CD4-positive, alpha-beta memory T cell (primary cell): ENCODE results near the gene PLD5. TPM values are rescaled to one million over a fixed set of nuclear protein-coding genes. Genes with fewer than 3 reads are reported as not detected.
"Not testable (repeated sequence)": the region's sequence is repeated elsewhere in the genome, so short reads cannot be mapped to it uniquely, and the experiment has no call there.

Experiments
- CTCF ChIA-PET: fragments of 350-600 bp; sonication (Branson Sonifier 250); formaldehyde crosslinking; loops from one replicate; lab custom pipeline; 2021; ENCODE audit warnings: inconsistent platforms; ENCODE audit not compliant: partially characterized antibody; lab: Charles Lee
- POLR2A ChIA-PET: fragments of 350-600 bp; sonication (Branson Sonifier 250); formaldehyde crosslinking; loops from one replicate; lab custom pipeline; 2021; ENCODE audit not compliant: partially characterized antibody; lab: Charles Lee
- DNase-seq, 5 donors: peaks; one replicate each; pipeline versions ENCODE4 v3.0.0 to v3.0.0-alpha.2; 2020 to 2022; ENCODE audit warnings: mixed read lengths in 1 of 5
- H3K27ac ChIP-seq: one replicate; pipeline ENCODE4 v1.7.0; 2013; ENCODE audit warnings: low read depth, low read length
- H3K27me3 ChIP-seq: 2 replicates; pipeline ENCODE4 v1.7.0; 2013; ENCODE audit warnings: mild to moderate bottlenecking, low read length, moderate library complexity; ENCODE audit not compliant: insufficient read depth
- H3K36me3 ChIP-seq: 2 replicates; pipeline ENCODE4 v1.7.0; 2013; ENCODE audit warnings: mild to moderate bottlenecking, low read length, moderate library complexity; ENCODE audit not compliant: insufficient read depth
- H3K4me1 ChIP-seq: 2 replicates; pipeline ENCODE4 v1.7.0; 2013; ENCODE audit warnings: mild to moderate bottlenecking, low read length, moderate library complexity; ENCODE audit not compliant: insufficient read depth
- H3K4me3 ChIP-seq, 2 donors: one replicate each; pipeline ENCODE4 v1.7.0; 2013; ENCODE audit warnings: low read length in 2 of 2, mild to moderate bottlenecking in 1 of 2
- H3K9me3 ChIP-seq, 2 donors: one replicate each; pipeline ENCODE4 v1.7.0; 2013; ENCODE audit warnings: low read length in 2 of 2, control low read depth in 1 of 2; ENCODE audit not compliant: control insufficient read depth in 1 of 2
- H3K27ac Mint-ChIP-seq, 7 donors: one replicate each; pipeline ENCODE4 v1.8.0; 2020 to 2021; ENCODE audit warnings: mixed read lengths in 7 of 7, mild to moderate bottlenecking in 6 of 7, inconsistent platforms in 3 of 7, moderate library complexity in 3 of 7
- H3K27me3 Mint-ChIP-seq, 2 donors: one replicate each; pipeline ENCODE4 v1.8.0; 2020 to 2021; ENCODE audit warnings: mixed read lengths in 2 of 2
- H3K36me3 Mint-ChIP-seq, 2 donors: one replicate each; pipeline ENCODE4 v1.8.0; 2020 to 2021; ENCODE audit warnings: mixed read lengths in 2 of 2, inconsistent platforms in 1 of 2, mild to moderate bottlenecking in 1 of 2
- H3K4me1 Mint-ChIP-seq, 4 donors: one replicate each; pipeline ENCODE4 v1.8.0; 2020 to 2021; ENCODE audit warnings: mixed read lengths in 4 of 4, mild to moderate bottlenecking in 1 of 4
- H3K4me3 Mint-ChIP-seq, 8 donors: one replicate each; pipeline ENCODE4 v1.8.0; 2020 to 2021; ENCODE audit warnings: mixed read lengths in 8 of 8, mild to moderate bottlenecking in 7 of 8, moderate library complexity in 6 of 8, inconsistent platforms in 3 of 8
- H3K9me3 Mint-ChIP-seq, 8 donors: one replicate each; pipeline ENCODE4 v1.8.0; 2020 to 2021; ENCODE audit warnings: mixed read lengths in 8 of 8, mild to moderate bottlenecking in 5 of 8, inconsistent platforms in 3 of 8, moderate library complexity in 1 of 8
- intact Hi-C: fragments of 100-400 bp; cut with micrococcal nuclease; formaldehyde crosslinking; loops from one replicate; pipeline ENCODE4 v1.15.1; 2023
- polyA plus RNA-seq, 2 donors: library from polyadenylated mRNA; unstranded; fragments of 300-500 nt; fragmentation: Illumina TruSeq; gene quantifications; one replicate each; pipeline ENCODE4 v1.2.3, GENCODE V29; 2021
- total RNA-seq, 2 experiments: library from RNA; stranded (reverse); gene quantifications; one replicate each; pipeline ENCODE4 v1.2.3, GENCODE V29; 2021

The PLD5 gene
- total and polyA plus RNA-seq, 4 experiments from 2014 or later, result not detected

DNA sequence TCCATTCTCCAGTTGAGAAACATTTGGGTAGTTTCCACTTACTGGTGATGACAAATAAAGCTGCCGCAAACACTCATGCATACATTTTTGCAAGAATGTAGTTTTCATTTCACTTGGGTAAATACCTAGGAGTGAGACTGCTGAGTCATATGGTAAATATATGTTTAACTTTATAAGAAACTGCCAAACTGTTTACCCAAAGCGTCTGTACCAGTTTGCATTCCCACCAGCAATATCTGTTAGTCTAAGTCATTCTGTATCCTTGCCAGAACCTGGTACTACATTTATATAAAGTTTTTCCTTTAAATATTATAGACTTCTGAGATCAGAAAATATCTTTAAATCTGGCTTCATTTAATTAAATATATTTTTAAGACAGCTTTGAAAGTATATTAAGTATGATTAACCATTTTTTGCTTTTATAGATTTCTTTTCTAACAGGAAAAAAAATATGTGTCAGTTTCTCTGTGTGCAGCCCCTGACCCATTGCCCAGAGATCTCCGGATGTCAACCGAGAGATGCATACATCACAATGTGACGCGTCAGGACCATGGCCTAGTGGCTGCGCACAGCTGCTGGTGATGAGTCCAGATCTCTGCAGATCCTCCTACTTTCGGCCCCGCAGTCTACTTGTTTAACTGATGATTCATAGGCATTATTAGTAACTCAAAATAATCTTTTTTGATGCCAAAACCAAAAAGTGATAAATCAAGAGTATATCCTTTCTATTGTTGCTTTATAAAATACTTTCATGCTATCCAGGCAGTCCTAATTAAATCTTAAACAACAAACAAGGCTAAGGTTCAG, 298.5 kb downstream of the PLD5 start:
- Histone ChIP-seq H3K9me3 (no peaks in the 10 kb centered on the region), H3K36me3 (no peaks in the 10 kb centered on the region), H3K4me1 (no peaks in the 10 kb centered on the region), H3K27ac (no peak overlapping the region), H3K4me3 (no peak overlapping the region), H3K27me3 (no peaks in the 10 kb centered on the region)
- peaks cover 0 to 3% of the 10 kb centered on the region in 2 donors for H3K27me3 Mint-ChIP-seq
- intact Hi-C loops, result no loop called here
- H3K36me3 Mint-ChIP-seq, result no peaks in the 10 kb centered on the region
- POLR2A ChIA-PET, result no interaction called here
- H3K27ac Mint-ChIP-seq, result no peak overlapping the region
- peaks cover 0 to 3% (median 0%) of the 10 kb centered on the region in 8 donors for H3K9me3 Mint-ChIP-seq
- no peak for DNase-seq
- no peak overlapping the region for H3K4me3 Mint-ChIP-seq
- no peaks in the 10 kb centered on the region for H3K4me1 Mint-ChIP-seq
- CTCF ChIA-PET, result no interaction called here

DNA sequence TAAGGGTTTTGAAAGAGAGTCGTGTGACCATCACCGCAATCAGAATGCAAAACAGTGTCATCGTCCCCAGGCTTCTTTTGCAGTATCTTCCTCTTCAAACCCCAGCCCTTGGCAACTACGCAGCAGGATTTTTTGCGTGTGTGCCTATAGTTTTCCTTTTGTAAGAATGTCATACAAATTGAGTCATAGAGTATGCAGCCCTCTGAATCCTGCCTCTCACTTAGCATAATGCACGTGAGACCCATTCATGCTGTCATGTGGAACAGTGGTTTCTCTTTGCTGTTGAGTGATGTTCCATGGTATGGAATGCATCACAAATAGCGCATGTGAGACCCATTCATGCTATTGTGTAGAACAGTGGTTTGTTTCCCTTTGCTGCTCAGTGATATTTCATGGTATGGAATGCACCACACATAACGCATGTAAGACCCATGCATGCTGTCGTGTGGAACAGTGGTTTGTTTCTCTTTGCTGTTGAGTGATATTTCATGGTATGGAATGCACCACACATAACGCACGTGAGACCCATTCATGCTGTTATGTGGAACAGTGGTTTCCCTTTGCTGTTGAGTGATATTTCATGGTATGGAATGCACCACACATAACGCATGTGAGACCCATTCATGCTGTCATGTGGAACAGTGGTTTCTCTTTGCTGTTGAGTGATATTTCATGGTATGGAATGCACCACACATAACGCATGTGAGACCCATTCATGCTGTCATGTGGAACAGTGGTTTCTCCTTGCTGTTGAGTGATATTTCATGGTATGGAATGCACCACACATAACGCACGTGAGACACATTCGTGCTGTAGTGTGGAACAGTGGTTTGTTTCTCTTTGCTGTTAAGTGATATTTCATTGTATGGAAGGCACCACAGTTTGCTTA, 299.4 kb downstream of the PLD5 start:
- H3K36me3 ChIP-seq, CTCF ChIA-PET, DNase-seq, H3K4me1 Mint-ChIP-seq, H3K4me1 ChIP-seq, H3K27me3 Mint-ChIP-seq, H3K4me3 ChIP-seq, H3K27ac Mint-ChIP-seq, H3K4me3 Mint-ChIP-seq, H3K27me3 ChIP-seq, H3K27ac ChIP-seq, intact Hi-C loops, H3K9me3 ChIP-seq, H3K36me3 Mint-ChIP-seq, H3K9me3 Mint-ChIP-seq, POLR2A ChIA-PET: not testable (repeated sequence)

DNA sequence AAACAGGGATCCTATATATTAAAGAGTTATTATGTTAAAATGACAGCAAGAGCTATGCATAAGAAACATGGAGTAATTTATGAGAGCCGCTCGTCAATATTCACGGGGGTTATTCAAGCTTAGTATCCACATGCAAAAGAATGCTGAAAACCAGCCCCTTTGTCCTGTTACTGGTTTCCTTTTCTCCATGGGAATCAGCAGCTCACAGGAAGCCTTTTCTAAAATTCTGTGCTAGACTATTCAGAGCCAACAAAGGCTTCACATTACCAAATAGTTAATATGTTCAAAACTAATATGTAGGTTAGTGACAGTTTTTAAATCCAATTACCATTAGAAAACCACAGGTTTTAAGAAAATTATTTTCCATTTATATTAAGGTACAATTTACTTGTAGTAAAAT, 300.0 kb downstream of the PLD5 start:
- intact Hi-C loops, result no loop called here
- peaks cover 0 to 3% of the 10 kb centered on the region in 2 donors for H3K27me3 Mint-ChIP-seq
- no peak for DNase-seq
- no peak overlapping the region for H3K27ac Mint-ChIP-seq
- no peaks in the 10 kb centered on the region for H3K4me1 Mint-ChIP-seq
- no peak overlapping the region for H3K4me3 Mint-ChIP-seq
- peaks cover 0 to 3% (median 0%) of the 10 kb centered on the region in 8 donors for H3K9me3 Mint-ChIP-seq
- no peaks in the 10 kb centered on the region for H3K36me3 Mint-ChIP-seq
- no peaks in the 10 kb centered on the region for H3K4me1 ChIP-seq
- H3K4me3 ChIP-seq, result no peak overlapping the region
- H3K9me3 ChIP-seq, result no peaks in the 10 kb centered on the region
- CTCF ChIA-PET, result no interaction called here
- H3K27me3 ChIP-seq, result no peaks in the 10 kb centered on the region
- H3K36me3 ChIP-seq, result no peaks in the 10 kb centered on the region
- POLR2A ChIA-PET, result no interaction called here
- no peak overlapping the region for H3K27ac ChIP-seq

DNA sequence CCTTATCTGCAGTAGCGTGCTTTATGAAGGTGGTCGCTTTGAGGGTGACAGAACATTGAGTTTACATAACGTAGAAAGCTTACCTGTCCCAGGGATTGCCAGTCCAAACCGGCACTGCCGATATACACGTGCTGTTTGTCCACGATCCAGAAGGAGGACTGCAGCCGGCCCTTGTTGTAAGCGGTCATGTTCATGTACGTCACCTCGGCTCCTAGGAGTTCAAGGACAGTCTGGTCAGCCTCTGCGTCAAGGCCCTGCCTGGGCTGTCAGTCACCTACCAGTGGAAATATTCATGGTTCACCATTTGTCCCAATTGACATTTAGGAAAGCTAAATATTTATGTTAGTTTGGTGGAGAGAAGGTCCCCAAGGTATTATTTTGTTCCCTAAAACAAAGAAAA, 304.6 kb downstream of the PLD5 start:
- H3K9me3 Mint-ChIP-seq, result peaks cover 0 to 14% (median 8%) of the 10 kb centered on the region in 8 donors
- no peak overlapping the region for H3K4me3 Mint-ChIP-seq
- Histone ChIP-seq H3K27ac (no peak overlapping the region), H3K4me1 (no peaks in the 10 kb centered on the region), H3K4me3 (no peak overlapping the region), H3K36me3 (no peaks in the 10 kb centered on the region), H3K9me3 (no peaks in the 10 kb centered on the region), H3K27me3 (no peaks in the 10 kb centered on the region)
- POLR2A ChIA-PET, result no interaction called here
- intact Hi-C loops, result no loop called here
- CTCF ChIA-PET, result no interaction called here
- peaks cover 0 to 3% of the 10 kb centered on the region in 2 donors for H3K27me3 Mint-ChIP-seq
- H3K36me3 Mint-ChIP-seq, result no peaks in the 10 kb centered on the region
- no peaks in the 10 kb centered on the region for H3K4me1 Mint-ChIP-seq
- DNase-seq, result no peak
- no peak overlapping the region for H3K27ac Mint-ChIP-seq

DNA sequence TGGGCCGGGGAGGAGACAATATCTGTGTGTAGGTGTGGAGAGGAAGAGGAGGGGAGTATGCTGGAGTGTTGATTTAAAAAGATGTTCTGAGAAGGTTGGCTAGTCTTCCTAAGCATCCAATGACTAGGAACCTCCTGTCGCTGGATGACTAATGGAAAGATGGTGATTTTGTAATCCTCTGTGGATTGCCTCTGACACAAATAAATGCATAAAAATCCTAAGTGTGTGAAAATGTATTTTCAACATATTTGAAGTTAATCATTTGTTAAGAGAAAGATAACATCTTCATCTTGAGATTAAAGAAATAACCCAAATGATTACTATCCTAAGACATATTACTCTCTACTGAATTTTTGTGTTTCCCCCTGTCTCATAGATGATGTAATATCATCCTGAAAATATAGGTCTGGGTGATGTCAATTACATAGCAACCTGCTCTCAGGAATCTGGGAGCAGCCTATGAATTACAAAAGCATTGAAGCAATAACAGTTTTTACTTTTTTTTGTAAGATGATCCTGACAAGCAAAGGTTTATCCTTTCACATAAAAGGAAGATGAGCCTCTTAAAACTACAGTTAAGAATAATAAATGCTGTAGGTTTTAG, 305.1 kb downstream of the PLD5 start:
- Histone ChIP-seq H3K36me3 (no peaks in the 10 kb centered on the region), H3K27ac (no peak overlapping the region), H3K9me3 (no peaks in the 10 kb centered on the region), H3K4me1 (no peaks in the 10 kb centered on the region), H3K4me3 (no peak overlapping the region), H3K27me3 (no peaks in the 10 kb centered on the region)
- Mint-ChIP-seq H3K27me3 (peaks cover 0 to 3% of the 10 kb centered on the region in 2 donors), H3K4me3 (no peak overlapping the region), H3K4me1 (no peaks in the 10 kb centered on the region), H3K9me3 (peaks cover 0 to 14% (median 8%) of the 10 kb centered on the region in 8 donors), H3K27ac (no peak overlapping the region), H3K36me3 (no peaks in the 10 kb centered on the region)
- no peak for DNase-seq
- CTCF ChIA-PET, result no interaction called here
- intact Hi-C loops, result no loop called here
- POLR2A ChIA-PET, result no interaction called here

DNA sequence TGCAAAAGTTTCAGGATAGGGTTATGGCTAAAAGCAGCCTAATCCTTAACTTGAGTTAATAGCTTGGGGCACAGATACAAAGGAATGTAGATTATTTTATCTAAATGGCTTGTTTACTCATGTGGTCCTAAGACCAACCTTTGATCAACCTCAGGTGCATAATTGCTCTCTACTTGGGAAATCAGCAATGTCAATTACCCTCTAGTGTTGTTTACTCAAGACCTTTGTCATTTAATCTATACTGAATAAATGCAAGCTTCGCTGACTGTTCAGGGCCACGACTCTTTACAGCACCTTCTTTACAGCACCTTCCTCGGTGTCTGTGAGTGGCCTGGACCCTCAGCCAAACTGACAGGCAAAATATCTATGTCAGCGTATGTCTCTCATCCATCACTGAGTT, 308.1 kb downstream of the PLD5 start:
- Mint-ChIP-seq H3K4me3 (no peak overlapping the region), H3K4me1 (no peaks in the 10 kb centered on the region), H3K9me3 (peaks cover 0 to 22% (median 8%) of the 10 kb centered on the region in 8 donors), H3K27ac (no peak overlapping the region), H3K27me3 (peaks cover 0 to 2% of the 10 kb centered on the region in 2 donors), H3K36me3 (no peaks in the 10 kb centered on the region)
- CTCF ChIA-PET, result no interaction called here
- no peaks in the 10 kb centered on the region for H3K27me3 ChIP-seq
- intact Hi-C loops, result no loop called here
- H3K9me3 ChIP-seq, result no peaks in the 10 kb centered on the region
- H3K4me1 ChIP-seq, result no peaks in the 10 kb centered on the region
- POLR2A ChIA-PET, result no interaction called here
- H3K27ac ChIP-seq, result no peak overlapping the region
- no peak for DNase-seq
- no peaks in the 10 kb centered on the region for H3K36me3 ChIP-seq
- no peak overlapping the region for H3K4me3 ChIP-seq

DNA sequence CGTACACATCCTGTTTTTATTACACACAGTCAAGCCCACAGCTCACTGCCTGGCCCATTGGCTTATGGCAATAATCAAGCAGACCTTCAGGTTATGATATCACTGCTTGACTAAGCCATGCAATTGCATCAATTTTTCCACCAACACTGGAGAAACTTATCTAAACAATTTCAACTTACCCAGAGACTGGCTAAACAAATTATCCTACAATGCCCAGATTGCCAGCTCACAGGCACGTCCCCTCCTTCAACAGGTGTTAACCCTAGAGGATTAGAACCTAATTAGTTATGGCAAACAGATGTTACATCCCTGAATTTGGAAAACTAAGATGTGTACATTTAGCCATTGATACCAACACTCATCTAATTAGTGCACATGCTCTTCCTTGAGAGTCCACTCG, 310.0 kb downstream of the PLD5 start:
- H3K27me3 ChIP-seq, POLR2A ChIA-PET, H3K36me3 ChIP-seq, H3K4me1 ChIP-seq, H3K27me3 Mint-ChIP-seq, H3K27ac Mint-ChIP-seq, H3K4me3 ChIP-seq, H3K36me3 Mint-ChIP-seq, intact Hi-C loops, H3K9me3 ChIP-seq, CTCF ChIA-PET, H3K4me3 Mint-ChIP-seq, H3K27ac ChIP-seq, DNase-seq, H3K4me1 Mint-ChIP-seq: not testable (repeated sequence)
- peaks cover 0 to 22% (median 8%) of the 10 kb centered on the region in 8 donors for H3K9me3 Mint-ChIP-seq
